Testis (tissue), 3 donors: ENCODE data around the gene CDK17. TPM values are rescaled to one million over a fixed set of nuclear protein-coding genes. Genes with fewer than 3 reads are reported as not detected.
A peak's percentile ranks its signal among the peaks of the same experiment; 100 is the strongest.
"Not testable (repeated sequence)": the region's sequence is repeated elsewhere in the genome, so short reads cannot be mapped to it uniquely, and the experiment has no call there.

ENCODE experiments used
- DNase-seq: peaks from one replicate; pipeline ENCODE4 v3.0.0-alpha.2; 2019
- H3K27ac ChIP-seq, 2 donors: fragments of 200-600 bp; sonication (generic); one replicate each; pipeline ENCODE4 v1.5.1; 2019
- H3K27me3 ChIP-seq: fragments of 200-600 bp; sonication (generic); one replicate; pipeline ENCODE4 v1.5.1; 2019
- H3K36me3 ChIP-seq: fragments of 200-600 bp; sonication (generic); one replicate; pipeline ENCODE4 v1.5.1; 2017; ENCODE audit warnings: low read depth; ENCODE audit errors: missing control alignments
- H3K4me1 ChIP-seq: fragments of 200-600 bp; sonication (generic); one replicate; pipeline ENCODE4 v1.5.1; 2019
- H3K4me3 ChIP-seq, 2 donors: fragments of 200-600 bp; sonication (generic); one replicate each; pipeline ENCODE4 v1.5.1; 2017 to 2019
- H3K9me3 ChIP-seq: fragments of 200-600 bp; sonication (generic); one replicate; pipeline ENCODE4 v1.5.1; 2017
- POLR2A ChIP-seq: fragments of 450-650 bp; IDR thresholded peaks from one replicate; pipeline ENCODE4 v1.6.1; 2017; ENCODE audit warnings: antibody characterized with exemption, mild to moderate bottlenecking, moderate library complexity
- WGBS, 2 donors: methylation state at CpG; one replicate each; pipeline ENCODE4 v1.1.5; 2018; 5-methylcytosine and 5-hydroxymethylcytosine counted together
- intact Hi-C: fragments of 100-400 bp; cut with DNase I; formaldehyde crosslinking; loops from one replicate; pipeline ENCODE4 v1.15.1; 2023; ENCODE audit warnings: low total_unique reads
- polyA plus RNA-seq: library from polyadenylated mRNA; stranded (reverse); fragments of 350-450 nt; fragmentation: Illumina TruSeq; extraction: RNeasy Lipid Tissue Mini Kit (QIAGEN cat#74804); gene quantifications from one replicate; pipeline ENCODE4 v1.2.3, GENCODE V29; 2014; ENCODE audit warnings: low read depth, low replicate concordance; ENCODE audit not compliant: insufficient read depth
- total RNA-seq, 2 donors: library from RNA; depleted of rRNA; stranded (reverse); fragments of >200 nt; gene quantifications; one replicate each; pipeline ENCODE4 v1.2.3, GENCODE V29; 2016
- TF ChIP-seq, protein P1 (sequence below), 3 experiments: fragments of 450-650 bp in 2 of 3; fragments of 200-600 bp in 1 of 3; sonication (generic) in 1 of 3; IDR thresholded peaks; one replicate each; pipeline ENCODE4 v1.5.1; 2016 to 2019; ENCODE audit warnings: antibody characterized with exemption in 3 of 3, mild to moderate bottlenecking in 2 of 3, moderate library complexity in 1 of 3

Gene CDK17
- total and polyA plus RNA-seq, 3 donors from 2014 or later: 40.7 to 100.0 (median 91.5) TPM

DNA sequence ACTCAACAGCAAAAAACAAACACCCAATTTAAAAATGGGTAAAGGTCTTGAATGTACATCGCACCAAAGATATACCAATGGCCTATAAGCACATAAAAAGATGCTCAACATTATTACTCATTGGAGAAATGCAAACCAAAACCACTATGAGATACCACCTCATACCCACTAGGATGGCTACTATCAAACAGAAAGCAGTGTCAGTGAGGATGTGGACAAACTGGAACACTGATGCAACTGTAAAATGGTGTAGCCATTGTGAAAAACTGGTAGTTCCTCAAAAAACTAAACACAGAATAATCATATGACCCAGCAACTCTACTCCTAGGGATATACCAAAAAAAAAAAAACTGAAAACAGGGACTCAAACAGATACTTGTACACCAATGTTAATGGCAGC is 49.3 kb downstream of the CDK17 start:
- Histone ChIP-seq H3K4me3 (no peak overlapping the region), H3K4me1 (peaks cover 6% of the 10 kb centered on the region), H3K27ac (no peak overlapping the region), H3K27me3 (no peaks in the 10 kb centered on the region), H3K9me3 (no peaks in the 10 kb centered on the region), H3K36me3 (no peaks in the 10 kb centered on the region)
- TF ChIP-seq POLR2A: no peak
- TF ChIP-seq, protein P1, sequence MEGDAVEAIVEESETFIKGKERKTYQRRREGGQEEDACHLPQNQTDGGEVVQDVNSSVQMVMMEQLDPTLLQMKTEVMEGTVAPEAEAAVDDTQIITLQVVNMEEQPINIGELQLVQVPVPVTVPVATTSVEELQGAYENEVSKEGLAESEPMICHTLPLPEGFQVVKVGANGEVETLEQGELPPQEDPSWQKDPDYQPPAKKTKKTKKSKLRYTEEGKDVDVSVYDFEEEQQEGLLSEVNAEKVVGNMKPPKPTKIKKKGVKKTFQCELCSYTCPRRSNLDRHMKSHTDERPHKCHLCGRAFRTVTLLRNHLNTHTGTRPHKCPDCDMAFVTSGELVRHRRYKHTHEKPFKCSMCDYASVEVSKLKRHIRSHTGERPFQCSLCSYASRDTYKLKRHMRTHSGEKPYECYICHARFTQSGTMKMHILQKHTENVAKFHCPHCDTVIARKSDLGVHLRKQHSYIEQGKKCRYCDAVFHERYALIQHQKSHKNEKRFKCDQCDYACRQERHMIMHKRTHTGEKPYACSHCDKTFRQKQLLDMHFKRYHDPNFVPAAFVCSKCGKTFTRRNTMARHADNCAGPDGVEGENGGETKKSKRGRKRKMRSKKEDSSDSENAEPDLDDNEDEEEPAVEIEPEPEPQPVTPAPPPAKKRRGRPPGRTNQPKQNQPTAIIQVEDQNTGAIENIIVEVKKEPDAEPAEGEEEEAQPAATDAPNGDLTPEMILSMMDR (IDR thresholded peaks at IDR 0.05): no peak
- intact Hi-C loops: no loop called here
- 89 to 92% methylated on average over 1 of the region's 1 CpG for WGBS, 2 donors
- DNase-seq: no peak

DNA sequence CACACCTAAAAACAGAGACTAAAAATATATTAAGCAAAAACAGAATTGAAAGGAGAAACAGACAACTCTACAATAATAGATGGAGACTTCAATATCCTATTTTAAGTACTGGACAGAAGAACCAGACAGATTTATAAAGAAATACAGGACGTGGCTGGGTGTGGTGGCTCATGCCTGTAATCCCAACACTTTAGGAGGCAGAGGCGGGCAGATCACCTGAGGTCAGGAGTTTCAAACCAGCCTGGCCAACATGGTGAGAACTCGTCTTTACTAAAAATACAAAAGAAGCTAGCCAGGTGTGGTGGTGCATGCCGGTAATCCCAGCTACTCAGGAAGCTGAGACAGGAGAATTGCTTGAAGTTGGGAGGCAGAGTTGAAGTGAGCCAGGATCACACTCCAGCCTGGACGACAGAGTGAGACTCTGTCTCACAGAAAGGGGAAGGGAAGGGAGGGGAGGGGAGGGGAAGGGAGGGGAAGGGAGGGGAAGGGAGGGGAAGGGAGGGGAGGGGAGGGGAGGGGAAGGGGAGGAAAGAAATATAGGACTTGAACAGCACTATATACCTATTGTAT is 53.0 kb downstream of the CDK17 start:
- 39 to 47% methylated on average over 5 of the region's 5 CpGs for WGBS, 2 donors

DNA sequence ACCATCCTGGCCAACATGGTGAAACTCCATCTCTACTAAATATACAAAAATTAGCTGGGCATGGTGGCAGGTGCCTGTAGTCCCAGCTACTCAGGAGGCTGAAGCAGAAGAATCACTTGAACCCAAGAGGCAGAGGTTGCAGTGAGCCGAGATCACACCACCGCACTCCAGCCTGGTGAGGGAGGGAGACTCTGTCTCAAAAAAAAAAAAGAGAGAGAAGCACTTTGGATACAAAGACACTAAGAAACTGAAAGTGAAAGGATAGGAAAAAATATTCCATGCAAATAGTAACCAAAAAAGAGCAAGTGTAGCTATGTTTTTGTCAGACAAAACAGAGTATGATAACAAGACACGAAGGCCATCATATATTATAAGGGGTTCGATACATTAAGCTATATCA is 53.5 kb downstream of the CDK17 start:
- WGBS, 2 donors: 29 to 30% methylated on average over 4 of the region's 4 CpGs
- H3K4me1 ChIP-seq, H3K9me3 ChIP-seq, H3K36me3 ChIP-seq, H3K4me3 ChIP-seq, H3K27me3 ChIP-seq, intact Hi-C loops, DNase-seq: not testable (repeated sequence)
- peak overlapping the region in 1 of 2 donors; percentile 64 for H3K27ac ChIP-seq

More for the DNA sequence above, 53.0 kb downstream of the CDK17 start:
- Histone ChIP-seq H3K4me1 (no peaks in the 10 kb centered on the region), H3K27ac (peak overlapping the region in 1 of 2 donors; percentile 64), H3K36me3 (no peaks in the 10 kb centered on the region), H3K4me3 (no peak overlapping the region), H3K27me3 (no peaks in the 10 kb centered on the region), H3K9me3 (no peaks in the 10 kb centered on the region)
- DNase-seq: no peak
- TF ChIP-seq, protein P1 (IDR thresholded peaks at IDR 0.05): no peak
- TF ChIP-seq POLR2A: no peak
- intact Hi-C loops: no loop called here

DNA sequence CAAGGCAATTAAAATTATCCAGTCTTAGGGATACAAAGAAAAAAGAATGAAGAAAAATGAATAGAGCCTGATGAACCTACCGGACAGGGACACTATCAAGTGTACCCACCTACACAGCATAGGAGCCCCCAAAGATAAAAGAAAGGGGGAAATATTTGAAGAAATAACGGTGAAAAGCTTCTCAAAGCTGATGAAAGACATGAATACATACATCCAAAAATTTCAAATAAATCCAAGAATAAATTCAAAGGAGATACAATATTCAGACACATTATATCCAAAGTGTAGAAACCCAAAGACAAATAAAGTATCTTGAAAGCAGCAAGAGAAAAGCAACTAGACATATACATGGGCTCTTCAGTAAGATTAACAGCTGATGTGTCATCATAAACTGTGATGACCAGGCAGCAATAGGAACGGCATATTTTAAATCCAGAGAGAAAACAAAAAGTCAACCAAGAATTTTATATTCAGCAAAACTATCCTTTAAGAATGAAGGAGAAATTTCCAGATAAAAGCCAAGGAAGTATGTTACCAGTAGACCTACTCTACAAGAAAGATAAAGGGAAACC is 56.0 kb downstream of the CDK17 start:
- no peak overlapping the region for H3K27ac ChIP-seq
- no peak for TF ChIP-seq POLR2A
- no peaks in the 10 kb centered on the region for H3K27me3 ChIP-seq
- no peaks in the 10 kb centered on the region for H3K4me1 ChIP-seq
- intact Hi-C loops: no loop called here
- DNase-seq: no peak
- no peaks in the 10 kb centered on the region for H3K36me3 ChIP-seq
- no peak overlapping the region for H3K4me3 ChIP-seq
- 78 to 97% methylated on average over 3 of the region's 3 CpGs for WGBS, 2 donors
- H3K9me3 ChIP-seq: no peaks in the 10 kb centered on the region

DNA sequence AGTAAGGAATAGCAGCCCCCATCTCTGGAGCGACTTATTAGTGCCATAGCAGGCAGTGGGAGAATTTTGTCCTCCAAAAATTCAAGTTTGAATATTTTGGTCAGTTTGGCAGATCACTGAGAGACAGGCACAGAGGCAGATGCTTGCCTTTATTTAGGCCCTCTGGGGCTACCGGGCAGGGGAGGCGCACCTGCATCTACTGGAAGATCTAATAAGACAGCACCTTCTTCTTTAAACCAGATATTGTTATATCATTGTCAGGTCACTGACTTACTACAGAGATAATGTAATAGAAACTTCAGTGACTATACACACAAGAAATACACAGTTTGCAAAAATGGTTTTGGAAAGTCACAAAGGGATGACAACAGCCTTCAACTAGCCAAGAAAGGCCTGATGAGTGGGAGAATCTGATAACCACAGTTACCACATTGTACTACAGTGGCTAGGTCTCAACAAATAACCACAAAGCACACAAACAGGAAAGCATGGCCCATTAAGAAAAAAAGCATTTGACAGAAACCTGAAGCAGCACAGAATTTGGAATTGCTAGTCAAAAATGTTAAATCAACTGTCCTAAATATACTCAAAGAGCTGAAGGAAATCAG is 56.8 kb downstream of the CDK17 start:
- intact Hi-C loops: no loop called here
- Histone ChIP-seq H3K4me3 (no peak overlapping the region), H3K36me3 (no peaks in the 10 kb centered on the region), H3K4me1 (no peaks in the 10 kb centered on the region), H3K9me3 (no peaks in the 10 kb centered on the region), H3K27me3 (no peaks in the 10 kb centered on the region), H3K27ac (no peak overlapping the region)
- no peak for DNase-seq
- 91 to 97% methylated on average over 3 of the region's 3 CpGs for WGBS, 2 donors
- TF ChIP-seq, protein P1 (IDR thresholded peaks at IDR 0.05): no peak
- TF ChIP-seq POLR2A: no peak

DNA sequence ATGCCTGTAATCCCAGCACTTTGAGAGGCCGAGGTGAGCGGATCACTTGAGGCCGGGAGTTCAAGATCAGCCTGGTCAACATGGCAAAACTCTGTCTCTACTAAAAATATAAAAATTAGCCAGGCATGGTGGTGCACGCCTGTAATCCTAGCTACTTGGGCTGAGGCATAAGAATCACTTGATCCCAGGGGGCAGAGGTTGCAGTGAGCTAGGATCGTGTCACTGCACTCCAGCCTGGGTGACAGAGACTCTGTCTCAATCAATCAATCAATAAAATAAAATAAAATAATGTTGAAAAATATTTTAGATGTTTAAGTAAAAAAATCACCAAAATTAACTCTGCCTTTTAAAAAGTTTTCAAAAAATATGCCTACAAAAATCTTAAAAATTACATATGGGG is 60.6 kb downstream of the CDK17 start:
- H3K4me3 ChIP-seq, DNase-seq, H3K9me3 ChIP-seq, H3K36me3 ChIP-seq, H3K4me1 ChIP-seq, intact Hi-C loops, H3K27ac ChIP-seq, H3K27me3 ChIP-seq: not testable (repeated sequence)
- 95 to 99% methylated on average over 5 of the region's 5 CpGs for WGBS, 2 donors
